Activated CD4-positive, alpha-beta T cell treated with anti-CD3 and anti-CD28 coated beads for 1 hour (primary cell): ENCODE results near the gene CPT2.

Experiments used
- DNase-seq: peaks from one replicate; pipeline ENCODE4 v3.0.0-alpha.2; 2020

The CPT2 gene

DNA sequence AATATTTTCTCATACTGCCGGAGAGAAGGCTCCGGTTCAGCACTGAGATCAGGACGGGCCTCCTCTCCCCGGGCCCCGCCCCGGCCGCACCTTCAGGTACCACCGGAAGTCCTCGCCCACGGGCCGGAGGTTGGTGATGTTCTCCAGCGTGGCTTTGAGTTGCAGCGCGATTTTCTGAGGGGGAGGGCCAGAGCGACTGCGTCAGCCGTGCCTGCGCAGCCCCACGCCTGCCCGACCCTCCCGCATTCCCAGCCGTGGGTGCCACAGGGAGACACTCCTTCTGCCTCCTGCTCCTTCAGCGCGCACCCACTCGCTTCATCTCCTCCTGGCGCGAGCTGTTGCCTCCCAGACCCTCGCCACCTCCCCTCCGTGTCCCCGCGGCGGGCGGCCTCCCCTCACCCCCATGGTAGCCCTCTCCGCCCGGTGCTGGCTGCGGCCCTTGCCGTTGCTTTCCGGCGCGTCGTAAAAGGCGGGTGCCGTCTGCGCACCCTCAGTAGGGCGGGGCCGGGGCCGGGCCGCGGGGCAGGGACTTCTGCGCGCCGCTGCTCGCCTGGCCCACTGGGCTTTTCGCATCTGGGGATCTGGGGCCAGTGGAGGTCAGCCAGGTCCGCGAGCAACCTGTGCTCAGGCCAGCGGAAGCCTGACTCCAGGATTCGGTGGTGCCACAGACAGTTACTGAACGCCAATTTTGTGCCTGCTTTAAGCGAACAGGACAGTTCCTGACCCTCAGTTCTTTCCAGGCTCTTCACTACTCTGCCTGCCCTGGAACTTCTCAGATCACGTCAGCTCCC is 23.7 kb downstream of the CPT2 start, which contains the start of gene CZIB:
Gene CZIB (minus strand): TSS at position 464 of the 791 bp plus-strand sequence. CDS start 59 bp downstream, at position 405.
- DNase-seq = peak; percentile 83

DNA sequence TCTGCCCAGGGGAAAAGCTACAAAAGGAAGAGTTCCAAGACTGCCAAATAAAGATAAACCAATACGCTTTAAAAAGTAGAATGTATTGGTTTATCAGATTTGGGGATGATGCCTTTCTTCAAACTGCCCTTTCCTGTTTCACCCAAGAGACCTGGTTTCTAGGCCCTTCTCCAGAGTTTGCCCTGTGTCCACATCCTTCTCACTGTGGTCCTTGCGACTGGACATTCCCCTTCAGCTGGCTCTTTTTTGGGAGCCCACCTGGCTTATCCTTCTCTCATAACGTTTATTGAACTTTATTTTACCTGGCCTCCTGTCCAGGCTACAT is 24.3 kb downstream of the CPT2 start:
- DNase-seq = no peak

DNA sequence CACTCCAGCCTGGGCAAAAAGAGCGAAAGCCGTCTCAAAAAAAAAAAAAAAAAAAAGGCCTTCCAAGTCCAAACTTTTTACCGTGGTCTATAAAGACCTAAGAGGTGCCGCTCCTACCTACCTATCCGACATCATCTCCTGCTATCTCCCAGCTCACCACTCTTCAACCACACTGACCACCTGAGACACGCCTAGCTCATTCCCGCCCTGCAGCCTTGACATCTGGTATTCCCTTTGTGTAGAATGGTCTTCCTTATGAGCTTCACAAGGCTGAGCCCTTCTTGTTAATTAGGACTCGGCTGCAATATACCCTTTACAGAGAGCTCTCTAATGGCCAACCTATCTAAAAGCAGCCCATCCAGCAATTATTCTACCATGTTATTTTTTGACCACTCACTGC is 41.0 kb downstream of the CPT2 start:
- DNase-seq = no peak

DNA sequence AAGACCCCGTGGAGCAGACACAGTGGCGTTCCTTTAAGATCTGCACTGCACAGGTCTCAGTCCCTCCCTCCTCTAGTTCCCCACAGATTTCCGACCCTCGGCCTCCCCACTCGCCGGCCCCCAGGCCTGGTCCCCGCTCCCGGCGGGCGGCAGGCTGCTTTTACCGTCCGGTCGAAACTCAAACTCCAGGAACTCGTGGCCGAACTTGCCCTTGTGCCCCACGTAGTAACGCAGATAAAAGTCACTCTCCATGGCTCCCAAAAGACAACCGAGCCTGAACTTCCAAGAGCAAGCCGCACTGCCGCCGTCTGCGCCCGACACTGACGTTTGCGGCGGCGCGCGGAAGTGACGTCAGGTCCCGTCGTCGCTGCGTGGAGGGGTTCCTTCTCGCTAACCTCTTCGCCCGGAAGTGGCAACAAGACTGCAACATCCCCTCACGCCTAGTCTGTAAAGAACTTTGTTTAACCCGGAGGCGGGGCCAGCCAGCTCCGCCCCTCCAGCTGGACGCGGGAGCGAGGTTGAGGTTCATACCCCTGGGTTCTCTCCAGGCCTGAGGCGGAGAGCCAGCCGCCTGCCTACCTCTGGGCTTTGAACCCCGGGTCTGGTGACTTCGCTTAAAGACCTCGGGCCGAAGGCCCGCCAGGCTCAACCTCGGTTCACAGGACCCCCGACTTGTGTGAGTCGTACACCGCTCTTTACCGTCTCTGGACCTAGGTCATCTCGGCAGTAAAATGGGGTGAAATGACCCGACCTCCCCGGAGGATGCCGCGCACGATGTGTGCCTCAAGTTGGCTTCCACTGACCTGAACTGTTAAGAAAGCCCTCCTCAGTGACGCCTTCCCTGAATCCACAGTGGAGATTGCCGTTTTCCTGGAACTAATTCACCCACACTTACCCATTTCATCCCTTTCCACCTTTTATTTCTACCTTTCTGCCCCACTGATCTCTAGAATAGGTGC is 41.9 kb downstream of the CPT2 start, which contains the start of gene MAGOH:
Gene MAGOH (minus strand): TSS at position 322 of the 959 bp plus-strand sequence. CDS start 70 bp downstream, at position 252.
- peak; percentile 94 for DNase-seq

DNA sequence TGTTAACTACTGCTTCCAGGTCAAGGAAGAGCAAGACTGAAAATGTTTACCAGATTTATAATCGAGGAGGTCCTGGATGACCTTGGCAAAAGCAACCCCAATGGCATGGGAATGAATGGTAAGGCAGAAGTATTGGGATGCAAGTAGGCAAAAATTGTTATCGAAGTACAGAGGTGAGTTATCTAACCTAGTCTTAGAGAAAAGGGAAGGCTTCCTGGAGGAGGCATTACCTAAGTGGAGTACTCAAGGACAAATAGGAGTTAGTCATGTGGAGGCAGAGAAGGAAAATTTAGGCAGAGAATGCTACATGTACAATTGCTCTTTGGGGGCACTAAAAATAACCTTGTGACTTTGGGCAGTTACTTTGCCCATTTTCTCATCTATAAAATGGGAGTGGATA is 45.2 kb downstream of the CPT2 start:
- DNase-seq = no peak

DNA sequence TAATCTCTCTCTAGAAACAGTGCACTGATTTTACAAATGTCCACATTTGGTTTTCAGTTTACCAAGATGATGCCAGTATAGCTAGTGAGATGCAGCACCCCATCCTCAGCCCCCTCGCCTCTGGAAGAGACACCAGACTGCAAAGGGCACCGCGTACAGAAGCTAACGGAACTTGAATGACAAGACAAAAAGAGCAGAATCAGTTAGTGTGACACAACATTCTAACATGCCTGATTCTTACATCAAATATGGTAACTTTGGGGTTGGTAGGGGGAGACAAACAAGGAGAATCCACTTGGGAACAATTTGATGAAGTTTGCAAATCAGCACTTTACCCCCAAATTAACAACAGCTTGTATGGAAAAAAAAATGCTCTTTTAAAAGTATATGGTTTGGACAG is 45.8 kb downstream of the CPT2 start:
- DNase-seq = no peak

DNA sequence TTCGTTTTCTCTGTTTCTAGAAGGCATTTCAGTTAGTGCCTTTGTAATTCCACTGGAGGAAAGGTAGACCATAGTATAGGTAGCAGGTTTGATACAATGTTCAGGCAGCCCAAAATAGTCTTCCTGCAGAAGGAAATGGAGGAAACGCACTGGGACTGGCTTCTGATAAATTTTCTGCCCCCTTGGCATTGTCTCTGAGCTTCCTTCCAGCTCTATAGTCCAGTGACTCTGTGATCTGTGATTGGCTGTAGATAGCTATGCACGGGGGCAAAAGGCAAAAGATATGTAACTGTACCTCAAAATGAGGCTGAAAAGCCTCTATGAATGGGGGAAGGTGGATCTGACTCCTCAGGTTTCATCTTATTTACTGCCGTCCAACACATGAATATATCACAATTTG is 47.5 kb downstream of the CPT2 start:
- no peak for DNase-seq

DNA sequence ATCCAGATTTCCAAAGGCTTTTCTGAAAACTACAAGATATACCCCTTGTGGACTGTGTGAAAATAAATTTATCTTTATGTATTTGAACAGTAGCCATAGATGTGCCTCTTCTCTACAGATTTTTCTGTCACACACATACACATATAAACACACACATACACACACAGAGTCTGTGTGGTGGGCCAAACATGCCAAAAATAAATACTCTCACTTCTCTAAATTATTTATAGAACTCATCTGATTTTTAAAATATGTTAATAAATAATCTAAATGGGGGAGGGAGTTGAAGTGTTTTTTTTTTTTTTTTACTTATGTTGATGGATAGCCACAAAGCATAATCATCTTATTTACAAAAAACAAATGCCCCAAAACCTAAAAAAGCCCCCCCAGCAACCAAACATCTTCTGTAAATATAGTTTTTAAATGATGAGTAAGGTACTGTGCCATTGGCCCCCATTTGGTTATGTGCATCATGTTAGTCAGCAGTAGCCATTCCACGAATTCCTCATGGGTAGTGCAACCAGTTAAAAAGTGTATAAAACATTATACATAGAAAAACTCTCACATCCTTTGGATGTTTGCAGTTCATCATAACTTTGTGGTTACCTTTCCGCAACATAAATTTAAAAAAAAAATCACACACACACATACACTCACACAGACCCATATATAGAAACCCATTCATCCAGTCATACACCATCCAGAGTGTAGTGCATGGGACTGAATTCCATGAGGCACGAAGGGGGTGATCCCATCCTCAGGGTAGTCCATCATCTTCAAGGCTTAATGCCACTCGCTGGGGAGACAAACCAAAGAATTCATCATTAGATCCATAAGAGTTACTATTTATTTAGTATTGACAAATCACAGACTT is 49.9 kb downstream of the CPT2 start:
- no peak for DNase-seq

DNA sequence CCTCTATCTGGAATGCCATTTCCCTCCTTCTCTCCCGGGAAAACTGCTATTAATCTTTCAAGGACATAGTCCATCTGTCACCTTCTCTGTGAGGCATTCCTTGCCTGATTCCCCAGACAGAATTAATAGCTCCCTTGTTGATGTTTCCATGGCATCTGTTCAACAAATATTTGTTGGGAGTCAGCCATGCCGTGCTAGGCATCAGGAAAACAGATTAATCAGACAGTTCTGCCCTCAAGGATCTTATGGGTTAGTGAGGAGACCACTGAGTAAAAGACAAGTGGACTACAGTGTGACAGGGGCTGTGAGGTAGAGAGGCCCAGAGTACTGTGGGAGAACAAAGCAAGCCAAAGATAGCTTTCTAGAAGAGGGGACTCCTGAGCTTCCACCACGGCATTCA is 53.1 kb downstream of the CPT2 start:
- no peak for DNase-seq

DNA sequence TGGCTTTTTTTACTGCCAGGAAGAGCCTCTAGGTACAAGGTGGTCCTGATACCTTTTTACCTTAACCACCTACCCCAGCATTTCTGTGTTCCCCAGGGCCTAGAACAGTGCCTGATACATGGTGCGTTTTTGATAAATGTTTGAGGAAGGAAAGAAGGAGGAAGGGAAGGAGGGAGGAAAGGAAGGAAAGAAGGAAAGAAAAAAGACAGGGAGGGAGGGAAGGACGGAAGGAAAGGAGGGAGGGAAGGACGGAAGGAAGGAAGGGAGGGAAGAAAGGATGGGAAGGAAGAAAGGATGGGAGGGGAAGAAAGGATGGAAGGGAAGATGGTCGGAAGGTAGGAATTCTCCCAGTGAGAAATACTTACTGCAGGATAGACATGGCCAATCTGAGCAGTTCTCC is 53.7 kb downstream of the CPT2 start:
- DNase-seq = no peak

DNA sequence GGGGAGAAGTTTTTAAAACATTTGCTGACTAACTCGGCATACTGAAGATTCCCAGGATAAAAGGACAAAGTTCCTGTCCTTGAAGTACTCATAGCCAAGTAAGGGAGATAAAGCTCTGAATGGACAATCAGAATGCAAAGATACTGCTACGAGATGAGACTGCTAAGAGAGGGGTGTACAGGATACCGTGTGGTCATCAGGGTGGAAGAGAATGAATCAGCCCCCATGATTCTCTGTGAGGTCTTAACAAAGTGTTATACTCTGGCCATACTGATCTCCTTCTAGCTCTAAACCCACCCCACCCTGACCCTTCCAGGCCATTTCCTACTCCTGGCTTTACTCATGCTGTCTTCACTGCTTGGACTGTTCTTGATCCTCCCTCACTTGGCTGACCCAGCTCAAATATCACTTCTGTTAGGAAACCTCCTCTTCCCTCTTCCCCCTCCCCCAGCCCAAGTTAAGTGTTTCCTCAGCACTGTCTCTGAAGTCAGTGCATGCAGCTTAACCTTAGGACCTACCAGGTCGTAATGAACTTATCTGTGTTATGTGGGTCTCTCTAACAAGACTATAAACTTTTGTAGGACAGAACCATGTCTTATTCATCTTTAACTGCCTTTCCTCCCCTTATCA is 57.5 kb downstream of the CPT2 start:
- DNase-seq = no peak

DNA sequence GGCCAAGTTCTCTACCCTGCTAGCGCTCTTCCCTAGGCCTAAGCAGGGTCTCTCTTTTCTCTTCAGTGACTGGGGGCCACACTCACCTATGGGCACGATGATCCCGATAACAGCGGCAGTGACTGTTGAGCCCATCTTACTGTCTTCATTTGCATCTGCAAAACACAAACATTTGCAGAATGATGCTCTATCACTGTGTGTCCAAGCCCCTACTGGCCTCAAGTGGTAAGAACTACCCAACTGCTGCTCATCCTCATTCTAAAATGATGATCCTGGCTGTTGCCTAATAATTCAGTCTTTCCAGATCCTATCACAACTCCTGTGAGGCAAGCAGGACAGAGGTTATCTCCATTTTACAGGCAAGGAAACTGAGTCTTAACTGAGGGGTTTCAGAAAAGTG is 58.4 kb downstream of the CPT2 start:
- no peak for DNase-seq

DNA sequence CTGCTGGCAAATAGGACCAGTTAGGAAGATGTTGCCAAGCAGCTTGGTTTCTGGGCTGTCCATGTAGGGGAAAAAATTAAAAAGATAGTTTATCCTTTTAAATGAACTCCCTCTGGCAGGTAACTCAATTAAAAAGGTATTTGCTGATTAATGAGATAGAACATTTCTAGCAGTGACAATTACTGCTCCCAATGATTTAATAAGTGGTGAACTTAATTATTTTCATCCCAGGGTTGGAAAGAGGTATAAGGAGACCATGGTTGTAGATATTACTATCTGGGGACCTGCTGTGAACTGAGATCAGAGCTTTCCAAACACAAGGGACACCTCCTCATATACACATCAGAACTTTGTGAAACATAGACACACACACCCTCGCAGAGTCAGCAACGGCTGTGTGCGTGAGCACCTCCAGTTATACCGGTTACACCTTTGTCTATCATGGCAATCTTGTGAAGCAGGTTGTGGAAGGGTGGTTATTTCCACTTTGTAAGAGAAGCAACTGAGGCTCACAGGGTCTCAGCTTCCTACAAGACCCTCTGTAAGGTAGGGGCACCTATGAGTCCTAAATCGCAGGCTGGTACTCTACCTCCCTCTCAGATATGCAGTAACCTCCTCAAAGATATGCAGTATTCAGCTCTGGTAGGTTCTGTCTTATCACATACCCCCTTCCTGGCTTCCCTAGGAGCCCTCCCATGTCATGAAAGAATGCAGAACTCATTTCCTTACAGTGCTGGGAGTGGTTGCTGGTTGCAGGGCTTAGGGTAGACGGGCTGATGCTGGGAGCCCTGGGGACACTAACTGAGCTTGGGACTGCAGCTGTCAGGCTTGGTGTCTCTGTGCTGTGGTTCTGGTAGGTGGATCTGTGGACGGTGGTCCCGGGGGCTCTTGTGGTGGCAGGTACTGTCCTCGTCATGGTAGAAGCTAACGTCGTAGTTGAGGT is 60.2 kb downstream of the CPT2 start:
- no peak for DNase-seq

DNA sequence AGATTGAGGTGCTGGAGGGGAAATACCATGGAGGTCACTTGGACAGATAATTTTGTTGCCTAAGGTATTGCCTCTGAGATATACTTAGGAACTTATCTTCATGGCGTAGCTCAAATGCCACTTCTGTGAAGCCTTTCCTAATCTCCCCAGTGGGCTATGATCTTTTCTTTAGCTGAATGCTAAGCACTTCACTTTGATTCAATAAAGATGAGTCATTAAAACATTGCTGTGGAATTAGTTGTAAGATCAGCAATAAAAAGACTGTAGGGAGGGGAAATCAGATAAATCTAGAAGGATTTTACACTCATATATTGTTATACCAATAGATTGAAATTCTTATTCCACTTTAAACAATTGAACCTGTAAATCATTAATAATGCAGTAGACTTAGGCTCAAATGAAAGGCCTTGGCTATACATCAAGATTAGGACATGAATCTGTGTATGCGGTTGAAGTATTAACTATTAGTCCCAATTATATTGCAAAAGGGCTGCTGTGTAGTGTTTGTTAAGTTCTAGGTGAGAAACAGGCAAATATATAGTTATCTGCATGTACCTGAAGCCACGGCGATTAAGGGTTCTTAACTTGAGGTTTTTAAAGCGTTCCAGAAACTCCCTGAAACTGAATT is 60.9 kb downstream of the CPT2 start:
- no peak for DNase-seq

DNA sequence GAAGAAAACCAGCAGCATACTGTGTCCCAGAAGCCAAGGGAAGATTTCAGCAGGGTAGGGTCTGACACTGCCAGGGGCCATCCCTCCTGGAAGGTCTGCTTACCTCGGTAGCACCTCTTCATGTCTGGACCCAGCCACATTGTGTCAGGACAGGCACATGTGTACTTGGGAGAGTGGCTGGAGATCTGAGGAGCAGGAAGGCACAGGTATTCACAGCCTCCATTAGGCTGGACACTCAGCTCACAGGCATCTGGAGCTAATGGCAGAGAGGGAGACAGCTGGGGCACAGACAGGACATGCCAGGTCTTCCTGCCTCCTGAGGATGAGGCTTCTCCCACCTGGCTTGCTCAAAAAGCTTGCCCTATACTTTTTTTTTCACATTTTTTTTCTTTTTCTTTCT is 61.6 kb downstream of the CPT2 start:
- no peak for DNase-seq

DNA sequence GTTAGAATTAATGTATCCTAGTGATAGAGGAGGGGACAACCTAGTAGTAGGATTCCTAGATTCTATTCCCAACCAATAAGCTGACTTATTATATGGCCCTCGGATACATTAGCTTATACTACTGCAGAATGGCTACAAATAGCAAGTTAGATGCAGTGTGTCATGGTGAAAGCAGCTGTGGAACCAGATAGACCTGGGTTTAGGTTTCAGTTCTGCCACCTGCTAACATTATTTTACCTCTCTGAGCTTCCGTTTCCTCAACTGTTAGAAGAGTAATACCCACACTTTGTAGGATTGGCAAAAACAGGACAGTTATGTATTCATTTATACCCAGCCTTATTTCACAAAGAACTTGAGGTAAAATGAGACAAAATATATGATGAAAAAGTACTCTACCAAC is 63.3 kb downstream of the CPT2 start:
- no peak for DNase-seq

DNA sequence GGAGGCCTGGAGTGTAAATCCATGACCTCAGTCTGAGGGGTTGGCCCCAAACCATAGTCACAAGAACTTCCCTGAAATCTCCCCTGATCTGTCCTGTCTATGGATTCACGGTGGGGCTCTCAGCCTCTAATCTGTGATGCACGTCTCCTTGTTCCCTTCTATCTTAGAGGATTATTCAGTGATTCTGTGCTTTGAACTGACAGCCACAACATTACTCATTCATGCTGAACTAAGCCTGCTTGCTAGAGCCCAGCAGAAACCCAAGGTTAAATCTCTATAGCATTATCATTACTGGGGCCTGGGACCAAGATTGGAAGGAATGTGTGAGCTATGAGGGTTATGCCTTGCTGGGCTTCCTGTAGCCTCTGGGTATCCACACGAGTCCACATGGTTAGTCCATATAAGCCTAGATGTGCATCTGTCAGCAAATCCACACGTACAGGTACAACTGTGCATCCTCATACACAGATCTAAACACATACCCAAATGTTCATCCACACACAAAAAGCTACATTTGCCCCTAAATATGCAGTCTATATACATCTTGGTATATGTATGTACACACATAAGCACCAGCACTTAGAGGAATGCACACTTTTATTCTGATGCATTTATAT is 64.1 kb downstream of the CPT2 start:
- DNase-seq = no peak

DNA sequence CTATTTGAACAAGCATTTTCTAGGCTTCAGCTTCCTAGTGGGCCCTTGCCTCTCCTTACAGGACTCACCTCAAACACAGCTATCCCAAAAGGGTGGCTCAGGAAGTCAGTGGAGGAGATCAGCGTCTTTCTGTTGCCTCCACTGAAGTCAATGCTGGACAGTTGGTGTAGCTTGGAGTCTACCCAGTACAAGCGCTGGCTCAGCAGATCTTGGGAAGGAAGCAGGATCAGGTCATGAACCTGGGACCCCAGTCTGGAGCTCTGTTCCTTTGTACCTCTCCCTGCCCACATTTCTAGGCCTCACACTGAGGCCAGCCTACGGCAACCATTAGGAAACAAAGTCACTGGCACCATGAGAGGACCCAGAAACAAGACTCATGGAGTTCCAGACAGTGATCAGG is 65.4 kb downstream of the CPT2 start:
- DNase-seq = no peak
